KG1 (cell line): ENCODE results near the gene MEIS3.
"Not testable (repeated sequence)": the region's sequence is repeated elsewhere in the genome, so short reads cannot be mapped to it uniquely, and the experiment has no call there.

ENCODE experiments used
- DNase-seq: peaks from one replicate; lab custom pipeline; 2025; lab: John Stamatoyannopoulos, UW

MEIS3 gene

GRCh38 chr19:47415953-47416642, 3.2 kb downstream of the MEIS3 start:
- no peak for DNase-seq

GRCh38 chr19:47414469-47414868, 4.9 kb downstream of the MEIS3 start:
- no peak for DNase-seq

GRCh38 chr19:47413941-47414340, 5.4 kb downstream of the MEIS3 start:
- DNase-seq, result no peak

- not testable (repeated sequence) for DNase-seq
Observed at GRCh38 chr19:47411696-47412095, 7.6 kb downstream of the MEIS3 start.

GRCh38 chr19:47411101-47411500, 8.2 kb downstream of the MEIS3 start:
- no peak for DNase-seq

GRCh38 chr19:47408156-47408938, 11.0 kb downstream of the MEIS3 start:
- DNase-seq, result no peak

GRCh38 chr19:47407417-47407774, 11.9 kb downstream of the MEIS3 start:
- no peak for DNase-seq

GRCh38 chr19:47406711-47407416, 12.5 kb downstream of the MEIS3 start:
- no peak for DNase-seq

- no peak for DNase-seq
Observed at GRCh38 chr19:47405854-47406417, 13.4 kb downstream of the MEIS3 start.

- DNase-seq, result no peak
Observed at GRCh38 chr19:47405197-47405550, 14.2 kb downstream of the MEIS3 start.

GRCh38 chr19:47404334-47405196, 14.8 kb downstream of the MEIS3 start:
- no peak for DNase-seq

GRCh38 chr19:47402504-47402903, 16.8 kb downstream of the MEIS3 start:
- DNase-seq, result no peak

- no peak for DNase-seq
Observed at GRCh38 chr19:47398707-47399597, 20.4 kb downstream of the MEIS3 start.

- DNase-seq, result peak; percentile 72
Observed at GRCh38 chr19:47391510-47392223, 27.7 kb downstream of the MEIS3 start.

- DNase-seq, result no peak
Observed at GRCh38 chr19:47390533-47391488, 28.5 kb downstream of the MEIS3 start.

GRCh38 chr19:47389150-47389556, 30.2 kb downstream of the MEIS3 start:
- DNase-seq, result no peak

- not testable (repeated sequence) for DNase-seq
Observed at GRCh38 chr19:47388721-47389120, 30.6 kb downstream of the MEIS3 start.

- not testable (repeated sequence) for DNase-seq
Observed at GRCh38 chr19:47387623-47388022, 31.7 kb downstream of the MEIS3 start.

GRCh38 chr19:47386582-47386981, 32.7 kb downstream of the MEIS3 start:
- DNase-seq, result not testable (repeated sequence)
